Esophagus muscularis mucosa (tissue), 4 donors: ENCODE results near the gene ERLIN1. TPM values are rescaled to one million over a fixed set of nuclear protein-coding genes. Genes with fewer than 3 reads are reported as not detected.
A peak's percentile ranks its signal among the peaks of the same experiment; 100 is the strongest.
"Not testable (repeated sequence)": the region's sequence is repeated elsewhere in the genome, so short reads cannot be mapped to it uniquely, and the experiment has no call there.

Experiments
- DNase-seq: peaks from one replicate; pipeline ENCODE4 v3.0.0-alpha.2; 2017; ENCODE audit errors: extremely low spot score
- H3K27ac ChIP-seq, 4 donors: fragments of 200-600 bp; sonication (generic); replicated peaks in 1 of 4; 1 replicate in 3 of 4; 2 replicates in 1 of 4; pipeline ENCODE4 v1.5.1; 2016 to 2019; ENCODE audit warnings: mild to moderate bottlenecking in 1 of 4
- H3K27me3 ChIP-seq, 4 donors: fragments of 200-600 bp; sonication (generic); one replicate each; pipeline versions ENCODE4 v1.5.1 to v1.6.0; 2016 to 2019
- H3K36me3 ChIP-seq, 4 donors: fragments of 200-600 bp; sonication (generic); one replicate each; pipeline ENCODE4 v1.5.1; 2016 to 2019
- H3K4me1 ChIP-seq, 4 donors: fragments of 200-600 bp; sonication (generic); one replicate each; pipeline ENCODE4 v1.5.1; 2016 to 2019
- H3K4me3 ChIP-seq, 4 donors: fragments of 200-600 bp; sonication (generic); 1 replicate in 2 of 4; 2 replicates in 2 of 4; pipeline ENCODE4 v1.5.1; 2016 to 2019; ENCODE audit warnings: mild to moderate bottlenecking in 4 of 4, moderate library complexity in 1 of 4
- H3K9me3 ChIP-seq, 4 donors: fragments of 200-600 bp; sonication (generic); 1 replicate in 3 of 4; 2 replicates in 1 of 4; pipeline ENCODE4 v1.5.1; 2016 to 2019
- CTCF ChIP-seq, 3 experiments: fragments of 200-600 bp in 2 of 3; fragments of 450-650 bp in 1 of 3; sonication (generic) in 2 of 3; IDR thresholded peaks; one replicate each; pipeline ENCODE4 v1.5.1; 2017 to 2019; ENCODE audit warnings: antibody characterized with exemption in 3 of 3, mild to moderate bottlenecking in 2 of 3, moderate library complexity in 1 of 3
- EP300 ChIP-seq: sonication (generic); formaldehyde crosslinking; IDR thresholded peaks from one replicate; pipeline ENCODE4 v1.6.1; 2017; ENCODE audit warnings: antibody characterized with exemption
- POLR2A ChIP-seq: fragments of 450-650 bp; IDR thresholded peaks from one replicate; pipeline ENCODE4 v1.6.1; 2017; ENCODE audit warnings: antibody characterized with exemption, moderate library complexity, mild to moderate bottlenecking, low read depth
- POLR2AphosphoS5 ChIP-seq, 2 donors: sonication (generic); formaldehyde crosslinking; IDR thresholded peaks; one replicate each; pipeline ENCODE4 v1.6.1; 2017; ENCODE audit warnings: antibody characterized with exemption in 2 of 2
- WGBS: methylation state at CpG from one replicate; pipeline ENCODE4 v1.1.5; 2018; 5-methylcytosine and 5-hydroxymethylcytosine counted together
- intact Hi-C: fragments of 100-400 bp; cut with DNase I; formaldehyde crosslinking; loops from one replicate; pipeline ENCODE4 v1.15.1; 2023
- total RNA-seq, 4 donors: library from RNA; depleted of rRNA; stranded (reverse); fragments of >200 nt; gene quantifications; one replicate each; pipeline versions ENCODE4 v1.1.0 to v1.2.1, GENCODE V29; 2016

The ERLIN1 gene
- total RNA-seq, 4 donors from 2014 or later, result 8.3 to 14.4 (median 13.6) TPM

- no peak for DNase-seq
- no peaks in the 10 kb centered on the region for H3K4me1 ChIP-seq
- H3K36me3 ChIP-seq, result no peaks in the 10 kb centered on the region
- intact Hi-C loops, result no loop called here
- no peak overlapping the region for H3K27ac ChIP-seq
- no peak for TF ChIP-seq POLR2A
- peak; percentile 15 to 33 for TF ChIP-seq POLR2AphosphoS5 (IDR thresholded peaks at IDR 0.05)
- peaks cover 0 to under 1% (median 0%) of the 10 kb centered on the region in 4 donors for H3K9me3 ChIP-seq
- H3K4me3 ChIP-seq, result no peak overlapping the region
- WGBS, result 65% methylated on average over 7 of the region's 9 CpGs
- no peaks in the 10 kb centered on the region for H3K27me3 ChIP-seq
Measured at GRCh38 chr10:100129424-100129823, 56.4 kb downstream of the ERLIN1 start.

- Histone ChIP-seq H3K27me3 (no peaks in the 10 kb centered on the region), H3K36me3 (no peaks in the 10 kb centered on the region), H3K4me1 (no peaks in the 10 kb centered on the region), H3K9me3 (no peaks in the 10 kb centered on the region), H3K27ac (no peak overlapping the region), H3K4me3 (no peak overlapping the region)
- TF ChIP-seq POLR2AphosphoS5 (IDR thresholded peaks at IDR 0.05) (no peak), EP300 (no peak), CTCF (IDR thresholded peaks at IDR 0.05) (no peak)
- intact Hi-C loops, result no loop called here
- 87% methylated on average over 8 of the region's 8 CpGs for WGBS
- no peak for DNase-seq
Measured at GRCh38 chr10:100128951-100129350, 56.9 kb downstream of the ERLIN1 start.

GRCh38 chr10:100125335-100125734 lies 60.5 kb downstream of the ERLIN1 start:
- intact Hi-C loops, DNase-seq, H3K4me3 ChIP-seq, H3K27ac ChIP-seq, H3K9me3 ChIP-seq, H3K36me3 ChIP-seq, H3K4me1 ChIP-seq: not testable (repeated sequence)
- WGBS, result 79% methylated on average over 2 of the region's 2 CpGs
- peaks cover 0 to 13% (median 0%) of the 10 kb centered on the region in 4 donors for H3K27me3 ChIP-seq

GRCh38 chr10:100124097-100124496 lies 61.7 kb downstream of the ERLIN1 start:
- Histone ChIP-seq H3K27me3 (peaks cover 0 to 13% (median 0%) of the 10 kb centered on the region in 4 donors), H3K9me3 (no peaks in the 10 kb centered on the region), H3K4me1 (no peaks in the 10 kb centered on the region), H3K36me3 (no peaks in the 10 kb centered on the region), H3K27ac (no peak overlapping the region), H3K4me3 (no peak overlapping the region)
- WGBS, result 85% methylated on average over 4 of the region's 4 CpGs
- no peak for TF ChIP-seq EP300
- no peak for TF ChIP-seq POLR2AphosphoS5 (IDR thresholded peaks at IDR 0.05)
- no peak for TF ChIP-seq CTCF (IDR thresholded peaks at IDR 0.05)
- no peak for TF ChIP-seq POLR2A
- no peak for DNase-seq
- intact Hi-C loops, result no loop called here

- H3K9me3 ChIP-seq, result no peaks in the 10 kb centered on the region
- peaks cover 0 to 23% (median 0%) of the 10 kb centered on the region in 4 donors for H3K27me3 ChIP-seq
- H3K4me3 ChIP-seq, result no peak overlapping the region
- DNase-seq, result no peak
- intact Hi-C loops, result no loop called here
- no peaks in the 10 kb centered on the region for H3K4me1 ChIP-seq
- no peak overlapping the region for H3K27ac ChIP-seq
- H3K36me3 ChIP-seq, result no peaks in the 10 kb centered on the region
- TF ChIP-seq POLR2AphosphoS5 (IDR thresholded peaks at IDR 0.05) (no peak), CTCF (IDR thresholded peaks at IDR 0.05) (no peak), EP300 (no peak), POLR2A (no peak)
Measured at GRCh38 chr10:100122780-100123179, 63.0 kb downstream of the ERLIN1 start.

GRCh38 chr10:100120550-100120949 lies 65.3 kb downstream of the ERLIN1 start:
- Histone ChIP-seq H3K27ac (no peak overlapping the region), H3K27me3 (peaks cover 0 to 45% (median 3%) of the 10 kb centered on the region in 4 donors), H3K4me3 (no peak overlapping the region), H3K36me3 (no peaks in the 10 kb centered on the region), H3K4me1 (no peaks in the 10 kb centered on the region), H3K9me3 (no peaks in the 10 kb centered on the region)
- 88% methylated on average over 2 of the region's 2 CpGs for WGBS
- no peak for DNase-seq
- intact Hi-C loops, result no loop called here
- TF ChIP-seq POLR2AphosphoS5 (IDR thresholded peaks at IDR 0.05) (no peak), POLR2A (no peak), EP300 (no peak), CTCF (IDR thresholded peaks at IDR 0.05) (no peak)
